Activated CD4-positive, alpha-beta memory T cell treated with anti-CD3 and anti-CD28 coated beads for 36 hours (primary cell): Measurements from ENCODE around the gene NCAM1. TPM values are rescaled to one million over a fixed set of nuclear protein-coding genes. Genes with fewer than 3 reads are reported as not detected.

Experiments used
- CTCF ChIA-PET: fragments of 350-600 bp; sonication (Branson Sonifier 250); formaldehyde crosslinking; loops from one replicate; lab custom pipeline; 2021; ENCODE audit warnings: antibody characterized with exemption, inconsistent platforms; lab: Charles Lee
- POLR2A ChIA-PET: fragments of 350-600 bp; sonication (Branson Sonifier 250); formaldehyde crosslinking; loops from one replicate; lab custom pipeline; 2021; ENCODE audit warnings: antibody characterized with exemption; lab: Charles Lee
- DNase-seq: peaks from one replicate; pipeline ENCODE4 v3.0.0-alpha.2; 2020
- H3K27ac Mint-ChIP-seq: one replicate; pipeline ENCODE4 v1.8.0; 2021; ENCODE audit warnings: mixed read lengths
- H3K27me3 Mint-ChIP-seq: one replicate; pipeline ENCODE4 v1.8.0; 2021; ENCODE audit warnings: mixed read lengths
- H3K36me3 Mint-ChIP-seq: one replicate; pipeline ENCODE4 v1.8.0; 2021; ENCODE audit warnings: mixed read lengths
- H3K4me1 Mint-ChIP-seq: one replicate; pipeline ENCODE4 v1.8.0; 2021; ENCODE audit warnings: low read depth, mixed read lengths
- H3K4me3 Mint-ChIP-seq: one replicate; pipeline ENCODE4 v1.8.0; 2021; ENCODE audit warnings: mild to moderate bottlenecking, mixed read lengths
- H3K9me3 Mint-ChIP-seq: one replicate; pipeline ENCODE4 v1.8.0; 2021; ENCODE audit warnings: mixed read lengths
- intact Hi-C: fragments of 100-400 bp; cut with micrococcal nuclease; formaldehyde crosslinking; loops from one replicate; pipeline ENCODE4 v1.15.1; 2023
- total RNA-seq, 2 experiments: library from RNA; stranded (reverse); gene quantifications; one replicate each; pipeline ENCODE4 v1.2.3, GENCODE V29; 2021

NCAM1 gene
- total RNA-seq, 2 experiments from 2014 or later = not detected

DNA sequence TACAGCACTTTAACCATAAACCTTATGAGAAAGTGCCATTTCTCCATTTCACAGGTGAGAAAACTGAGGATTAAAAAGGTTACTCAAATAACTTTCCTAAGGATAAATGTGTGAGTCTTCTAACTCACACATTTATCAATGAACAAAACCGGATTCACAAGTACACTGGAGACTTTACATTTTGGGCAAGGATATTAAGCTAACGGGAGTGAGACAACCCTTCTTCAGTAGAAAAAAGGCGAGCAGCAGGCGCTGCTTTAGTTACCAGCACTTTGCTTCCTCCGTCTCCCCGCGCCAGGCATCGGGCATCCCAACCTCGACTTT is 352.8 kb downstream of the NCAM1 start:
- CTCF ChIA-PET = interaction anchor here (0.8 to 2.5 kb wide), 4 partner anchors 9 to 1034 kb away, joined by 3 to 13 read pairs (median 6); partner anchors contain the start of gene ZW10
- Mint-ChIP-seq H3K27me3 (no peaks in the 10 kb centered on the region), H3K9me3 (no peaks in the 10 kb centered on the region), H3K4me3 (peak overlapping the region; percentile 83), H3K27ac (peak overlapping the region; percentile 76), H3K4me1 (peaks cover 23% of the 10 kb centered on the region), H3K36me3 (peaks cover 17% of the 10 kb centered on the region)
- intact Hi-C loops = loop anchor here (1.0 to 10.0 kb wide), 6 partner anchors 273 to 1439 kb away; partner anchors contain the start of genes ALG9, CFAP68, FDXACB1 and PTS
- POLR2A ChIA-PET = interaction anchor here (0.6 to 1.9 kb wide), 3 partner anchors 8 to 87 kb away, joined by 3 to 5 read pairs (median 4); no protein-coding TSS in a partner anchor
- no peak for DNase-seq

DNA sequence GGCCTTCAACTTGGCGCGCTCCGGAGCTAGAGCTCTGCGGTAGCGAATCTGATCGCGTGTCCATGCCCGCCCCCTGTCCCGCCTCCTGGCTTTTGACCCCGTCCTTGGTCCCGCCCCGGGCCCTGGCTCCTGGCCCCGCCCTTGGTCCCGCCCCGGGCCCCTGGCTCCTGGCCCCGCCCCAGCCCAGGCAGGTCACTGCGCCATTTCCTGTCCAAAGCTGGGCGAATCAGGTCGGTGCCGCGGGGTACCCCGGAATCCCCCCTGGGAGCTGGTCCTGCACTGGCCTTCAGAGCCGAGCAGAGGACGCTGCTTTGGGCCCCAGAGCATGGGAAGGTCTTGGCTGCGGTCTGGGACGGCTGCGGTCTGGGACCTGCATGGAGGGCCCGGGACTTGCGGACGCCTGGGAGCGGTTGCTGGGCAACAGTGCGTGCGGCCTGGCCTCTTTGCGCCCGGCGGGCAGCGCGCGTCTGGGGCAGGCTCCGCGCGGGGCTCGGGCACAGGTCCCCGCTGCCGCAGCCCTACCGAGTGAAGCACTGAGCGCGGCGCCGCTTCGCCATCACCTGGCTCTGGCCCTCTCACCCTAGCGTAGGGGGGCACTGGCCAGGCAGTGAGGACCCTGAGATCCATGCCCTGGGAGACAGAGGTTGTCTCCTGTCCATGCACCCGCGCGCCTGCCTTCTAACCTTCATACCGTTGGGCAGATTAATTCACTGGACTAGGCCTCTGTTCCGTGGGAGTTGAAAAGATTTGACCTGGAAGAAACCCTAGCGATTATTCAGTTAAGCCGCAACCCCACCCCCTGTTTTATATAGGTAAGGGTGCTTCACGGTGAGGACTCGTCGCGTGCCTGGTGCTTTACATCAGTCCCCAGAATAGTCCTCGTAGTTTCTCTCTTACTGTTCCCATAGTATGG is 353.4 kb downstream of the NCAM1 start, which contains the start of gene TTC12:
TSS of gene TTC12 (plus strand) at position 195 of the 913 bp plus-strand sequence. CDS start 1,675 bp downstream, outside the sequence.
- intact Hi-C loops = loop anchor here (1.0 to 10.0 kb wide), 6 partner anchors 272 to 1440 kb away; partner anchors contain the start of genes ALG9, CFAP68, FDXACB1 and PTS
- Mint-ChIP-seq H3K27ac (peak within 1 kb of the TSS; percentile 77), H3K4me1 (peaks cover 23% of the 10 kb centered on the region), H3K9me3 (no peaks in the 10 kb centered on the region), H3K36me3 (peaks cover 19% of the 10 kb centered on the region), H3K4me3 (peak within 1 kb of the TSS; percentile 83), H3K27me3 (no peaks in the 10 kb centered on the region)
- CTCF ChIA-PET = interaction anchor here (0.8 to 2.5 kb wide), 4 partner anchors 10 to 1034 kb away, joined by 3 to 13 read pairs (median 6); partner anchors contain the start of gene ZW10
- POLR2A ChIA-PET = interaction anchor here (0.6 to 1.9 kb wide), 4 partner anchors 8 to 87 kb away, joined by 3 to 5 read pairs (median 4); no protein-coding TSS in a partner anchor
- DNase-seq = peak; percentile 96

DNA sequence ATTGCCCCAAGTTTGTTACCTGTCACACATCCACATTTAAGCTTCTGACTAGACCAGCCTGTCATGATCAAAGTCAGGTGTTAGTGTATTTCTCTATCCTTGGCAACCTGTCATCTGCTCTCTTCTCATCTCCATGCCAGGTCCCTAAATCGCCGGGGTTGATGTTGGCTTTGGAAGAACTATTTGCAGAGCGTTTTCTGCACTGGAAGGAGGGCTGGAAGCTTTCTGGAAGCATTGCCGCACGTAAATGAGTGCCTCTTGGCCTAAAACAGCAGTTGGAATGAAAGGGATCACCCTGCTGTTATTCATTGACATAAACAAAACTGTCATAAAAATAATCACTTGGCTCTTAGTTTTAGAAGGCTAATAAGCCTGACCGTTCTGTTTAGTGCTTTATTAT is 354.6 kb downstream of the NCAM1 start:
- peak overlapping the region; percentile 83 for H3K4me3 Mint-ChIP-seq
- intact Hi-C loops = loop anchor here (2.0 to 10.0 kb wide), 3 partner anchors 271 to 1441 kb away; partner anchors contain the start of genes ALG9, CFAP68, FDXACB1 and USP28
- ChIA-PET POLR2A (interaction anchor here (1.9 kb wide), 1 partner anchor 10 kb away, joined by 5 read pairs; no protein-coding TSS in a partner anchor), CTCF (interaction anchor here (0.6 to 2.4 kb wide), 2 partner anchors 11 to 26 kb away, joined by 3 to 13 read pairs; no protein-coding TSS in a partner anchor)
- no peaks in the 10 kb centered on the region for H3K9me3 Mint-ChIP-seq
- peaks cover 23% of the 10 kb centered on the region for H3K36me3 Mint-ChIP-seq
- DNase-seq = no peak
- H3K27ac Mint-ChIP-seq = no peak overlapping the region
- no peaks in the 10 kb centered on the region for H3K27me3 Mint-ChIP-seq
- peaks cover 23% of the 10 kb centered on the region for H3K4me1 Mint-ChIP-seq

DNA sequence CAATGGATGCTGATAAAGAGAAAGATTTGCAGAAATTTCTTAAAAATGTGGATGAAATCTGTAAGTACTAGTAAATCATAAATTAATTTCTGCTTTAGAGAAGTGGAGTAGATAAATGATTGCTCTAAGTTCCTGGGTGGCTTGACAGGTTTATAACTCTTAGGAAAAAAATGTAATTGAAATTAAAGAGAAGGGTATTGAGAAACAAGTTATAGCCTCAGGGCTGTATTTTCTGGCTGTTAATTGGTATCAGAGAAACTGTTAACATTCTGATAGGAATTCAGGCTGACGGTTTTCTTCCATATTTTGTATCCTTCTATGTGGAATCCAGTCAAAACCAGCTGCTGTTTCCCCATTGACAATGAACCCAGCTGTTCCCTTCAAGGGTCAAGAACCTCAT is 355.0 kb downstream of the NCAM1 start:
- POLR2A ChIA-PET = no interaction called here
- no peak for DNase-seq
- Mint-ChIP-seq H3K27ac (no peak overlapping the region), H3K4me3 (no peak overlapping the region), H3K36me3 (peaks cover 23% of the 10 kb centered on the region), H3K27me3 (no peaks in the 10 kb centered on the region), H3K9me3 (no peaks in the 10 kb centered on the region), H3K4me1 (peaks cover 23% of the 10 kb centered on the region)
- intact Hi-C loops = loop anchor here (10.0 kb wide), 1 partner anchor 1441 kb away; the partner anchor contains the start of genes ALG9, CFAP68 and FDXACB1
- CTCF ChIA-PET = interaction anchor here (0.6 to 1.5 kb wide), 3 partner anchors 10 to 27 kb away, joined by 3 to 4 read pairs (median 3); no protein-coding TSS in a partner anchor

DNA sequence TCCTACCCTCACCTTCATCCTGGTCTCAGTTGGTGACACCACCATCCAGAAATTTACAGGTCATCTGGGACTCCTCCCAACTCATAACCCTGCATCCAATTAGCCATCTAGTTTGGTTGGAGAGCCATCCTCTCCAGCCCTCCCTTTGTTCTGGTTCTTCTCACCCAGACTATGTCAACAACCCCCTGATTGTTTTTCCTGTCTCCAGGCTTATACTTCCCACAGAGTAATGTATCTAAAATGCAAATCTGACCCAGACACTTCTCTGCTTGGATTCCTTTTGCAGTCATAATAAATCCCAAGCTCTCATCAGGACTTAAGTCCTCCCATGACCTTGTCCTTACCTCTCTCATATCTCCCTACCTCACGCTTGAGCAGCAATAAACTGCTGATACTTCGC is 356.1 kb downstream of the NCAM1 start:
- Mint-ChIP-seq H3K27me3 (no peaks in the 10 kb centered on the region), H3K36me3 (peaks cover 23% of the 10 kb centered on the region), H3K4me3 (no peak overlapping the region), H3K27ac (no peak overlapping the region), H3K9me3 (no peaks in the 10 kb centered on the region), H3K4me1 (peaks cover 23% of the 10 kb centered on the region)
- DNase-seq = no peak
- ChIA-PET CTCF (interaction anchor here (1.1 to 1.5 kb wide), 2 partner anchors 11 to 28 kb away, joined by 3 to 4 read pairs; no protein-coding TSS in a partner anchor), POLR2A (no interaction called here)
- intact Hi-C loops = loop anchor here (10.0 kb wide), 1 partner anchor 1443 kb away; the partner anchor contains the start of genes ALG9, CFAP68 and FDXACB1

DNA sequence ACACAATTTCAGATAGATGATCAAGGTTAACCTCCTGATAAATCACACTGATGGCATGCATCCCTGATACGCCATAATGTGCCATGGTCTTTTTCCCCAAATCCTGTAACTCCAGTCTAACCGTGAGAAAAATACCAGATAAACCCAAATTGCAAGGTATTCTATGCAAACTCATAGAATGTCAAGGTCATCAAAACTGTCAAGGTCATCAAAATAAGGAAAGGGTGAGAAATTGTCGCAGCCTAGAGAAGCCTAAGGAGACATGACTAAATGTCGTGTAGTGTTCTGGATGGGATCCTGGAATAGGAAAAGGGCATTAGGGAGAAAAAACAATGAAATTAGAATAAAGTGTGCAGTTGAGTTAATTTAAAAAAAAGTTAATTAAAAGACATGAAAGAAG is 357.9 kb downstream of the NCAM1 start:
- H3K36me3 Mint-ChIP-seq = peaks cover 23% of the 10 kb centered on the region
- DNase-seq = no peak
- ChIA-PET CTCF (interaction anchor here (0.6 kb wide), 1 partner anchor 1205 kb away, joined by 4 read pairs; no protein-coding TSS in a partner anchor), POLR2A (no interaction called here)
- H3K4me3 Mint-ChIP-seq = no peak overlapping the region
- H3K27me3 Mint-ChIP-seq = no peaks in the 10 kb centered on the region
- H3K9me3 Mint-ChIP-seq = no peaks in the 10 kb centered on the region
- H3K4me1 Mint-ChIP-seq = peaks cover 12% of the 10 kb centered on the region
- intact Hi-C loops = loop anchor here (10.0 kb wide), 1 partner anchor 1444 kb away; the partner anchor contains the start of genes ALG9, CFAP68 and FDXACB1
- no peak overlapping the region for H3K27ac Mint-ChIP-seq

DNA sequence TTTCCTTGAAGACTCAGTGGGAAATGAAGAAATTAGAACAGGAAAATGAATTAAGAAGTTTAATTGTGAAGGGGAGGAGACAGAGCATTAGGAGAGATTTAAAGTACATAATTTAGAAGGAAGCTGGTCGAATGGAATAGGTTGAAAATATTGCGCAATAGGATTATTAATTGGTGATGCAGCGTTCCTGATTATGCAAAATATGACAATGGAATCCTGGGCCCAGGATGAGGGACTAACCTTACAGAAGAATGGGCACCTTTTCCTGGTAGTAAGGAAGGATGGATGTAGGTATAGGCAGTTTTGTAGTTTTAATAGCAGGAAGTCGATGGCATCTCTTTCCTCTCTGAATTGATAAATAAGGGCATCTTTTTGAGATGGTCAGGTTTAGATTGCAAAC is 360.9 kb downstream of the NCAM1 start:
- ChIA-PET CTCF (no interaction called here), POLR2A (no interaction called here)
- H3K4me1 Mint-ChIP-seq = peaks cover 2% of the 10 kb centered on the region
- no peak overlapping the region for H3K4me3 Mint-ChIP-seq
- no peaks in the 10 kb centered on the region for H3K9me3 Mint-ChIP-seq
- peaks cover 24% of the 10 kb centered on the region for H3K36me3 Mint-ChIP-seq
- intact Hi-C loops = no loop called here
- no peaks in the 10 kb centered on the region for H3K27me3 Mint-ChIP-seq
- no peak overlapping the region for H3K27ac Mint-ChIP-seq
- no peak for DNase-seq

DNA sequence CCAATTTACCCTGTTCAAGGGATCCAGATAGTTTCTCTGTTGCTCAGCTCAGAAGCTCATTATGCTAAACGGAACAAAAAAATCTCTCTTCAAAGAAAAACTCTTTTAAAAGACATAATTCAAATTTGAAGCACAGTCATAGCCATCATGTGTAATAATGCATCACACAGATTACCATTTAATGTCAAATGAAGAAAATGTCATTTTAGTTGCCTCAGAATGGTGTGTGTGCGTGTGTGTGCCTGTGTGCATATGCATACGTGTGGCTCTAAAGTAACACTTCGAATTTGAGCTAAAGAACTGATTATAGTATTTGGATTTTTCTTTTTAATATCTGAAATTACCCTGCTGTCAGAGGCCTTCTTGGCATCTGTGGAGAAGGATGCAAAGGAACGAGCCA is 363.0 kb downstream of the NCAM1 start:
- intact Hi-C loops = no loop called here
- H3K9me3 Mint-ChIP-seq = no peaks in the 10 kb centered on the region
- ChIA-PET CTCF (no interaction called here), POLR2A (no interaction called here)
- DNase-seq = no peak
- H3K27me3 Mint-ChIP-seq = no peaks in the 10 kb centered on the region
- no peaks in the 10 kb centered on the region for H3K4me1 Mint-ChIP-seq
- H3K27ac Mint-ChIP-seq = no peak overlapping the region
- peaks cover 16% of the 10 kb centered on the region for H3K36me3 Mint-ChIP-seq
- no peak overlapping the region for H3K4me3 Mint-ChIP-seq
